ENCODE results near the gene PI4KB. TPM values are rescaled to one million over a fixed set of nuclear protein-coding genes. Genes with fewer than 3 reads are reported as not detected.
A peak's percentile ranks its signal among the peaks of the same experiment; 100 is the strongest.

PI4KB gene
- polyA plus RNA-seq, 1 of the 3 experiments (the other 2 are of a cell fraction), result 62.9 TPM

GRCh38 chr1:151312826-151313225 is 14.4 kb downstream of the PI4KB start:
- H3K9me2 ChIP-seq, result no peaks in the 10 kb centered on the region
- H3K27me3 ChIP-seq (ENCODE audit: insufficient read depth), result no peaks in the 10 kb centered on the region
- no peaks in the 10 kb centered on the region for H3K9me3 ChIP-seq
- H2AFZ ChIP-seq (ENCODE audit: low read depth), result no peak overlapping the region
- POLR2A ChIA-PET, result no interaction called here
- peaks cover 48% of the 10 kb centered on the region; the same call in 1 of the 2 replicates for H3K79me2 ChIP-seq (ENCODE audit: insufficient read depth)
- 94% methylated on average over 8 of the region's 8 CpGs for WGBS (ENCODE audit: low lambda C conversion rate)
- H3K27ac ChIP-seq (ENCODE audit: low read depth in 2 of 2, low read length in 1 of 2), result peak overlapping the region in 1 of 2 experiments; percentile 90; a peak in 1 of 4 replicates
- peaks cover 33 to 51% of the 10 kb centered on the region in 2 experiments for H3K36me3 ChIP-seq (replicated peaks in 1 of 2; ENCODE audit: control insufficient read depth in 1 of 2, insufficient read depth in 2 of 2, low read length in 1 of 2)
- peaks cover 27 to 44% of the 10 kb centered on the region in 2 experiments for H3K4me1 ChIP-seq (ENCODE audit: control insufficient read depth in 1 of 2, insufficient read depth in 2 of 2, low read depth in 1 of 2, low read length in 1 of 2)
- no peak overlapping the region for H3K4me3 ChIP-seq (ENCODE audit: low read depth in 2 of 2, low read length in 1 of 2)
- H3K9ac ChIP-seq, result no peak overlapping the region
- H3K4me2 ChIP-seq, result peak overlapping the region; percentile 59
- TF ChIP-seq SIN3A (IDR thresholded peaks at IDR 0.05; ENCODE audit: borderline replicate concordance, low read depth, low read length) (no peak), EP300 (IDR thresholded peaks at IDR 0.05; ENCODE audit: borderline replicate concordance in 1 of 2, low read depth in 1 of 2, low read length in 1 of 2) (no peak), FOXJ3 (CRISPR knock-in tag; IDR thresholded peaks at IDR 0.05) (no peak), NFIC (IDR thresholded peaks at IDR 0.05; ENCODE audit: borderline replicate concordance) (no peak)
- TF ChIP-seq, protein P1, sequence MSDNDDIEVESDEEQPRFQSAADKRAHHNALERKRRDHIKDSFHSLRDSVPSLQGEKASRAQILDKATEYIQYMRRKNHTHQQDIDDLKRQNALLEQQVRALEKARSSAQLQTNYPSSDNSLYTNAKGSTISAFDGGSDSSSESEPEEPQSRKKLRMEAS (IDR thresholded peaks at IDR 0.05; ENCODE audit: low read depth), result no peak
- H3F3A ChIP-seq (replicated peaks; ENCODE audit: insufficient read depth), result peaks cover 40% of the 10 kb centered on the region
- peaks cover 14% of the 10 kb centered on the region for H4K20me1 ChIP-seq (ENCODE audit: insufficient read depth)
- CTCF ChIA-PET, result interaction anchor here (0.9 to 15.1 kb wide), 3 partner anchors 11 to 213 kb away, joined by 4 to 309 read pairs (median 43); no protein-coding TSS in a partner anchor
- no peak for DNase-seq

DNA sequence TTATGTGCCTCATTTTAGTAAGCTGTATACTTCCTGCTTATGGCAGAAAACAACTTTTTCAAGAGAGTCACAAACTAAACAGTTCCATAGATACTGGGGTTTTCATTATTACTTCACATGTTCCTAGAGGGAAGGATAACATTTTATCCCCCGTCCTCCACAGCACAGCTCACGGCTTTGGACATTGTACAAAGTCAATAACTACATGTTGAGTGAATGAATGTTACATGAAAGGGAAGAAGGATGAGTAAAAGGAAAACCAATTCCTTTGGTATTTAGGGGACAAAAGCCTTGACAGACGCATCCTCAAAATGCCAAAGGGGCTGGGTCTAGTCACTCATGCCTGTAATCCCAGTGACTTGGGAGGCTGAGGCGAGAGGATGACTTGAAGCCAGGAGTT is 14.8 kb downstream of the PI4KB start:
- TF ChIP-seq GATA2 (CRISPR knock-in tag; IDR thresholded peaks at IDR 0.05) (no peak), IRF3 (IDR thresholded peaks at IDR 0.05; ENCODE audit: low read depth, low read length) (no peak), TCF12 (IDR thresholded peaks at IDR 0.05) (no peak), RCOR1 (IDR thresholded peaks at IDR 0.05; ENCODE audit: low read length) (no peak), GABPA (IDR thresholded peaks at IDR 0.05; ENCODE audit: low read depth) (no peak), ELF1 (IDR thresholded peaks at IDR 0.05) (no peak), FOSL2 (IDR thresholded peaks at IDR 0.05; ENCODE audit: borderline replicate concordance, low read depth) (no peak), MXI1 (IDR thresholded peaks at IDR 0.05; ENCODE audit: low read depth, low read length) (no peak), MEF2A (IDR thresholded peaks at IDR 0.05; ENCODE audit: borderline replicate concordance, low read depth) (no peak), POLR2AphosphoS5 (IDR thresholded peaks at IDR 0.05; ENCODE audit: low read depth, low read length) (no peak), RFX5 (IDR thresholded peaks at IDR 0.05; ENCODE audit: low read length) (no peak), JUND (IDR thresholded peaks at IDR 0.05) (no peak)
- TF ChIP-seq, protein P2, sequence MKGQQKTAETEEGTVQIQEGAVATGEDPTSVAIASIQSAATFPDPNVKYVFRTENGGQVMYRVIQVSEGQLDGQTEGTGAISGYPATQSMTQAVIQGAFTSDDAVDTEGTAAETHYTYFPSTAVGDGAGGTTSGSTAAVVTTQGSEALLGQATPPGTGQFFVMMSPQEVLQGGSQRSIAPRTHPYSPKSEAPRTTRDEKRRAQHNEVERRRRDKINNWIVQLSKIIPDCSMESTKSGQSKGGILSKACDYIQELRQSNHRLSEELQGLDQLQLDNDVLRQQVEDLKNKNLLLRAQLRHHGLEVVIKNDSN (IDR thresholded peaks at IDR 0.05; ENCODE audit: borderline replicate concordance, low read depth), result no peak
- TF ChIP-seq, protein P3, sequence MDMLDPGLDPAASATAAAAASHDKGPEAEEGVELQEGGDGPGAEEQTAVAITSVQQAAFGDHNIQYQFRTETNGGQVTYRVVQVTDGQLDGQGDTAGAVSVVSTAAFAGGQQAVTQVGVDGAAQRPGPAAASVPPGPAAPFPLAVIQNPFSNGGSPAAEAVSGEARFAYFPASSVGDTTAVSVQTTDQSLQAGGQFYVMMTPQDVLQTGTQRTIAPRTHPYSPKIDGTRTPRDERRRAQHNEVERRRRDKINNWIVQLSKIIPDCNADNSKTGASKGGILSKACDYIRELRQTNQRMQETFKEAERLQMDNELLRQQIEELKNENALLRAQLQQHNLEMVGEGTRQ (IDR thresholded peaks at IDR 0.05; ENCODE audit: borderline replicate concordance, low read depth, low read length), result no peak
- DNase-seq, result no peak
- H3K4me1 ChIP-seq (ENCODE audit: control insufficient read depth in 1 of 2, insufficient read depth in 2 of 2, low read depth in 1 of 2, low read length in 1 of 2), result peaks cover 27 to 44% of the 10 kb centered on the region in 2 experiments
- peaks cover 14% of the 10 kb centered on the region for H4K20me1 ChIP-seq (ENCODE audit: insufficient read depth)
- H3K79me2 ChIP-seq (ENCODE audit: insufficient read depth), result peaks cover 44% of the 10 kb centered on the region; the same call in 1 of the 2 replicates
- H3K4me3 ChIP-seq (ENCODE audit: low read depth in 2 of 2, low read length in 1 of 2), result no peak overlapping the region
- H3K9me3 ChIP-seq, result no peaks in the 10 kb centered on the region
- H3K36me3 ChIP-seq (replicated peaks in 1 of 2; ENCODE audit: control insufficient read depth in 1 of 2, insufficient read depth in 2 of 2, low read length in 1 of 2), result peaks cover 31 to 55% of the 10 kb centered on the region in 2 experiments
- H2AFZ ChIP-seq (ENCODE audit: low read depth), result no peak overlapping the region
- POLR2A ChIA-PET, result no interaction called here
- H3K4me2 ChIP-seq, result peak overlapping the region; percentile 59
- H3K9ac ChIP-seq, result peak overlapping the region; percentile 47; the same call in 1 of the 2 replicates
- no peaks in the 10 kb centered on the region for H3K9me2 ChIP-seq
- CTCF ChIA-PET, result interaction anchor here (0.9 to 15.1 kb wide), 3 partner anchors 10 to 213 kb away, joined by 4 to 309 read pairs (median 43); no protein-coding TSS in a partner anchor
- H3K27ac ChIP-seq (ENCODE audit: low read depth in 2 of 2, low read length in 1 of 2), result peak overlapping the region in 1 of 2 experiments; percentile 90; a peak in 2 of 4 replicates
- no peaks in the 10 kb centered on the region for H3K27me3 ChIP-seq (ENCODE audit: insufficient read depth)
- WGBS (ENCODE audit: low lambda C conversion rate), result 95% methylated on average over 4 of the region's 4 CpGs
- H3F3A ChIP-seq (replicated peaks; ENCODE audit: insufficient read depth), result peaks cover 39% of the 10 kb centered on the region
